ENCODE measurements around the gene PTBP3.

DNA sequence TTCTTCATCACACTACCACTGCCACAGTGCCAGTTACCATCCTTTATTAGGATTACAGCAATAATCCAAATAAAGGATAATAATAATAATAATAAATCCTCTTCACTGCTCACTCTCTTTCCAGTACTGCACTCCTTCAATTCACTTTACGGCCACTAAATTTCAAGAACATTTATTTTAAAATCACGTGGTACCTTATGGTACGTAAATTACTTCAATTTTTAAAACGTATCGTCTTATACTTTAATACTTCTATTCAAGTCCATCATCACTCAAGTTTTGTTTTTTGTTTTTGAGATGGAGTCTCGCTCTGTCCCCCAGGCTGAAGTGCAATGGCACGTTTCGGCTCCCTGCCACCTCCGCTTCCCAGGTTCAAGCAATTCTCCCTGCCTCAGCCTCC lies 36.5 kb downstream of the PTBP3 start:
- TF ChIP-seq POLR2A (IDR thresholded peaks at IDR 0.05; ENCODE audit: low read depth) (no peak), EP300 (IDR thresholded peaks at IDR 0.05) (no peak), POLR2AphosphoS5 (IDR thresholded peaks at IDR 0.05) (no peak)

Data from esophagus muscularis mucosa (tissue), 3 donors.